Measurements from ENCODE around the gene CACNA1B.

- TF ChIP-seq POLR2AphosphoS5 (IDR thresholded peaks at IDR 0.05): no peak
- TF ChIP-seq POLR2A (IDR thresholded peaks at IDR 0.05): no peak
Observed at GRCh38 chr9:138069731-138070456, 192.3 kb downstream of the CACNA1B start.

Measured in gastroesophageal sphincter (tissue), 2 donors.